ENCODE measurements around the gene TRAK1.

TRAK1 gene

GRCh38 chr3:42256135-42256819, 165.1 kb downstream of the TRAK1 start:
- no peak for DNase-seq

- DNase-seq: no peak
Measured at GRCh38 chr3:42257007-42257406, 165.8 kb downstream of the TRAK1 start.

- no peak for DNase-seq
Measured at GRCh38 chr3:42262525-42262924, 171.4 kb downstream of the TRAK1 start.

GRCh38 chr3:42263354-42264346, 172.5 kb downstream of the TRAK1 start:
- no peak for DNase-seq

GRCh38 chr3:42264399-42265058, 173.4 kb downstream of the TRAK1 start:
- no peak for DNase-seq

- DNase-seq: no peak
Measured at GRCh38 chr3:42265059-42265991, 174.2 kb downstream of the TRAK1 start.

GRCh38 chr3:42266085-42266484, 174.9 kb downstream of the TRAK1 start, which contains the start of gene CCK:
Gene CCK, minus strand, starts transcription at chr3:42266185. Its CDS starts 2,555 bp downstream, at chr3:42263630.
- DNase-seq: no peak

GRCh38 chr3:42267878-42268277, 176.7 kb downstream of the TRAK1 start:
- no peak for DNase-seq

- DNase-seq: no peak
Measured at GRCh38 chr3:42269647-42270046, 178.5 kb downstream of the TRAK1 start.

- no peak for DNase-seq
Measured at GRCh38 chr3:42270561-42270960, 179.4 kb downstream of the TRAK1 start.

GRCh38 chr3:42271786-42272185, 180.6 kb downstream of the TRAK1 start:
- no peak for DNase-seq

- DNase-seq: no peak
Measured at GRCh38 chr3:42273361-42273760, 182.2 kb downstream of the TRAK1 start.

GRCh38 chr3:42274266-42274665, 183.1 kb downstream of the TRAK1 start:
- DNase-seq: no peak

- DNase-seq: no peak
Measured at GRCh38 chr3:42275217-42275616, 184.1 kb downstream of the TRAK1 start.
